IMR-90 (cell line): ENCODE measurements around the gene FSD1L. TPM values are rescaled to one million over a fixed set of nuclear protein-coding genes. Genes with fewer than 3 reads are reported as not detected.

ENCODE experiments used
- ATAC-seq: fragments of 200-7000 bp; cut with Tn5 transposase; 2 replicates; pipeline ENCODE4 v1.9.1; 2020; ENCODE audit warnings: low read depth, mild to moderate bottlenecking, moderate library complexity
- BruUV-seq: library from RNA; stranded (reverse); fragments of 400-500 nt; replicated peaks from 2 replicates; lab custom pipeline; 2021; lab: Mats Ljungman, UMichigan
- CTCF ChIA-PET: fragments of 300-600 bp; formaldehyde crosslinking; extraction: SDS; loops from one replicate; lab custom pipeline; 2021; ENCODE audit warnings: antibody characterized with exemption; lab: Yijun Ruan, JAX
- POLR2A ChIA-PET: fragments of 300-600 bp; sonication (Branson Sonifier 250); formaldehyde crosslinking; loops from one replicate; lab custom pipeline; 2022; ENCODE audit warnings: antibody characterized with exemption; ENCODE audit not compliant: unreplicated experiment; lab: Charles Lee
- DNase-seq: peaks from one replicate; pipeline ENCODE4 v3.0.0; 2013
- H2AFZ ChIP-seq: replicated peaks from 2 replicates; pipeline ENCODE3; 2013; ENCODE audit warnings: low read length, mild to moderate bottlenecking; ENCODE audit not compliant: poor library complexity
- H2AK5ac ChIP-seq: 2 replicates; pipeline ENCODE4 v1.6.1; 2013; ENCODE audit warnings: low read depth, low read length, inconsistent platforms
- H2AK9ac ChIP-seq: replicated peaks from 2 replicates; pipeline ENCODE3; 2013; ENCODE audit warnings: mild to moderate bottlenecking, low read depth, low read length, moderate library complexity; ENCODE audit not compliant: poor library complexity
- H2BK120ac ChIP-seq: 2 replicates; pipeline ENCODE4 v1.6.1; 2013; ENCODE audit warnings: low read depth, low read length, inconsistent platforms
- H2BK15ac ChIP-seq: 3 replicates; pipeline ENCODE4 v1.6.1; 2013; ENCODE audit warnings: low read depth, low read length, inconsistent platforms
- H2BK20ac ChIP-seq: 2 replicates; pipeline ENCODE4 v1.6.1; 2013; ENCODE audit warnings: low read depth, mild to moderate bottlenecking, inconsistent platforms, low read length, moderate library complexity
- H2BK5ac ChIP-seq: 2 replicates; pipeline ENCODE4 v1.6.1; 2013; ENCODE audit warnings: mild to moderate bottlenecking, low read depth, low read length, inconsistent platforms; ENCODE audit not compliant: poor library complexity, severe bottlenecking
- H3K14ac ChIP-seq: replicated peaks from 2 replicates; pipeline ENCODE4 v1.6.1; 2013; ENCODE audit warnings: low read depth, low read length, inconsistent platforms
- H3K18ac ChIP-seq: 2 replicates; pipeline ENCODE4 v1.6.1; 2013; ENCODE audit warnings: low read depth, low read length, control low read depth
- H3K23ac ChIP-seq: 2 replicates; pipeline ENCODE4 v1.6.1; 2013; ENCODE audit warnings: low read depth, low read length, inconsistent platforms
- H3K27ac ChIP-seq: 2 replicates; pipeline ENCODE4 v1.5.1; 2013; ENCODE audit warnings: mild to moderate bottlenecking, control low read depth, low read length; ENCODE audit not compliant: insufficient read depth
- H3K27me3 ChIP-seq: 2 replicates; pipeline ENCODE4 v1.6.1; 2013; ENCODE audit warnings: low read length; ENCODE audit not compliant: control insufficient read depth, insufficient read depth
- H3K36me3 ChIP-seq: 2 replicates; pipeline ENCODE4 v1.6.1; 2013; ENCODE audit warnings: low read length, mixed read lengths; ENCODE audit not compliant: control insufficient read depth, insufficient read depth
- H3K4ac ChIP-seq: 2 replicates; pipeline ENCODE4 v1.6.1; 2013; ENCODE audit warnings: low read depth, low read length, inconsistent platforms
- H3K4me1 ChIP-seq: 2 replicates; pipeline ENCODE4 v1.6.1; 2013; ENCODE audit warnings: low read length, mixed read lengths; ENCODE audit not compliant: control insufficient read depth, insufficient read depth
- H3K4me2 ChIP-seq: 2 replicates; pipeline ENCODE4 v1.6.1; 2013; ENCODE audit warnings: low read depth, mild to moderate bottlenecking, control low read depth, low read length, moderate library complexity
- H3K4me3 ChIP-seq: 2 replicates; pipeline ENCODE4 v1.5.1; 2013; ENCODE audit warnings: low read depth, mild to moderate bottlenecking, control low read depth, low read length, moderate library complexity; ENCODE audit not compliant: insufficient read depth
- H3K56ac ChIP-seq: 2 replicates; pipeline ENCODE4 v1.6.1; 2013; ENCODE audit warnings: low read length, inconsistent platforms; ENCODE audit not compliant: insufficient read depth; ENCODE audit errors: extremely low read depth
- H3K79me1 ChIP-seq, 2 experiments: 2 replicates each; pipeline ENCODE4 v1.6.1; 2013; ENCODE audit warnings: low read length in 2 of 2, inconsistent platforms in 1 of 2, low read depth in 1 of 2
- H3K9ac ChIP-seq: 2 replicates; pipeline ENCODE4 v1.6.1; 2013; ENCODE audit warnings: low read depth, low read length, control low read depth
- H3K9me1 ChIP-seq: 2 replicates; pipeline ENCODE4 v1.6.1; 2013; ENCODE audit warnings: low read length, inconsistent platforms; ENCODE audit not compliant: insufficient read depth
- H3K9me3 ChIP-seq: 2 replicates; pipeline ENCODE4 v1.6.1; 2013; ENCODE audit warnings: low read length; ENCODE audit not compliant: control insufficient read depth, insufficient read depth
- H4K20me1 ChIP-seq: 2 replicates; pipeline ENCODE4 v1.6.1; 2013; ENCODE audit warnings: low read length, inconsistent platforms; ENCODE audit not compliant: insufficient read depth
- H4K5ac ChIP-seq: 2 replicates; pipeline ENCODE4 v1.6.1; 2013; ENCODE audit warnings: mild to moderate bottlenecking, low read depth, low read length, control low read depth
- H4K8ac ChIP-seq, 2 experiments: 2 replicates each; pipeline ENCODE4 v1.6.1; 2013; ENCODE audit warnings: low read depth in 2 of 2, low read length in 2 of 2, control low read depth in 1 of 2, inconsistent platforms in 1 of 2
- H4K91ac ChIP-seq: 2 replicates; pipeline ENCODE4 v1.6.1; 2013; ENCODE audit warnings: low read depth, low read length, inconsistent platforms; ENCODE audit not compliant: insufficient read depth
- BHLHE40 ChIP-seq: fragments of 150-350 bp; IDR thresholded peaks from 2 replicates; pipeline ENCODE4 v1.6.1; 2016; ENCODE audit warnings: mild to moderate bottlenecking, low read depth, low read length
- CEBPB ChIP-seq: IDR thresholded peaks from 2 replicates; pipeline ENCODE4 v1.6.1; 2012; ENCODE audit warnings: low read depth, low read length, improper control_type of control experiment
- CHD1 ChIP-seq: IDR thresholded peaks from 2 replicates; pipeline ENCODE4 v1.6.1; 2012; ENCODE audit warnings: low read depth, low read length, improper control_type of control experiment
- CTCF ChIP-seq: conservative IDR thresholded peaks from 2 replicates; pipeline ENCODE4 v1.5.1; 2012; ENCODE audit warnings: mild to moderate bottlenecking, low read depth, low read length, improper control_type of control experiment
- ELK1 ChIP-seq: fragments of 150-350 bp; IDR thresholded peaks from 2 replicates; pipeline ENCODE4 v1.6.1; 2016; ENCODE audit warnings: low read depth, mild to moderate bottlenecking, low read length, moderate library complexity, borderline replicate concordance
- FOS ChIP-seq: fragments of 150-350 bp; IDR thresholded peaks from 2 replicates; pipeline ENCODE4 v1.6.1; 2016; ENCODE audit warnings: low read depth, low read length
- MAFK ChIP-seq: IDR thresholded peaks from 2 replicates; pipeline ENCODE4 v1.6.1; 2012; ENCODE audit warnings: low read depth, low read length, improper control_type of control experiment
- MAZ ChIP-seq: IDR thresholded peaks from 2 replicates; pipeline ENCODE4 v1.6.1; 2012; ENCODE audit warnings: low read depth, mild to moderate bottlenecking, low read length, improper control_type of control experiment, moderate library complexity, borderline replicate concordance
- MXI1 ChIP-seq: IDR thresholded peaks from 2 replicates; pipeline ENCODE4 v1.6.1; 2012; ENCODE audit warnings: low read depth, mild to moderate bottlenecking, low read length, moderate library complexity, borderline replicate concordance
- NFE2L2 ChIP-seq: fragments of 150-350 bp; IDR thresholded peaks from 2 replicates; pipeline ENCODE4 v1.6.1; 2016; ENCODE audit warnings: low read depth, mild to moderate bottlenecking, low read length
- POLR2A ChIP-seq: IDR thresholded peaks from 2 replicates; pipeline ENCODE4 v1.6.1; 2012; ENCODE audit warnings: mild to moderate bottlenecking, low read depth, low read length
- RAD21 ChIP-seq: IDR thresholded peaks from 2 replicates; pipeline ENCODE4 v1.6.1; 2012; ENCODE audit warnings: low read length, improper control_type of control experiment
- RCOR1 ChIP-seq: IDR thresholded peaks from 2 replicates; pipeline ENCODE4 v1.6.1; 2012; ENCODE audit warnings: mild to moderate bottlenecking, low read length, improper control_type of control experiment; ENCODE audit not compliant: insufficient replicate concordance
- RFX5 ChIP-seq: IDR thresholded peaks from 2 replicates; pipeline ENCODE4 v1.8.0; 2012; ENCODE audit warnings: low read depth, mild to moderate bottlenecking, low read length, moderate library complexity
- SMC3 ChIP-seq: fragments of 150-350 bp; IDR thresholded peaks from 2 replicates; pipeline ENCODE4 v1.6.1; 2016; ENCODE audit warnings: low read depth, mild to moderate bottlenecking, antibody characterized with exemption, low read length, moderate library complexity
- WGBS, 2 experiments: methylation state at CpG; one replicate each; pipeline versions ENCODE4 v1.1.5 to v1.1.7; 2013; ENCODE audit warnings: missing lambda C conversion rate in 2 of 2; ENCODE audit not compliant: insufficient read length in 1 of 2; ENCODE audit errors: extremely low coverage in 2 of 2; 5-methylcytosine and 5-hydroxymethylcytosine counted together
- dilution Hi-C: fragments of 300-500 bp; cut with HindIII; formaldehyde crosslinking; loops from one replicate; pipeline ENCODE4 v1.14.3; 2018; ENCODE audit warnings: low sequenced_read_pairs; ENCODE audit not compliant: unreplicated experiment
- in situ Hi-C: fragments of 300-500 bp; cut with MboI; formaldehyde crosslinking; loops from 3 replicates; pipeline ENCODE4 v1.14.3; 2019; ENCODE audit warnings: low sequenced_read_pairs, inconsistent platforms, mixed read lengths
- intact Hi-C: fragments of 100-400 bp; cut with micrococcal nuclease; formaldehyde crosslinking; loops from 2 replicates; pipeline ENCODE4 v1.10.0; 2022
- polyA plus RNA-seq, 3 experiments: library from polyadenylated mRNA; depleted of rRNA; stranded (reverse); fragments of >200 nt; gene quantifications; 2 replicates each; pipeline ENCODE4 v1.2.3, GENCODE V29; 2012; ENCODE audit warnings: low replicate concordance in 1 of 3
- total RNA-seq: library from RNA; depleted of rRNA; stranded (reverse); fragments of >200 nt; gene quantifications from 2 replicates; pipeline ENCODE4 v1.2.3, GENCODE V29; 2012

FSD1L gene
- total and polyA plus RNA-seq, 2 of the 4 experiments (the other 2 are of a cell fraction), result 1.4 to 2.9 TPM

- no peak overlapping the region for H3K56ac ChIP-seq
- CTCF ChIA-PET, result interaction anchor here (0.7 to 1.7 kb wide), 3 partner anchors 10 to 460 kb away, joined by 3 to 6 read pairs (median 4); no protein-coding TSS in a partner anchor
- 60% methylated on average over 1 of the region's 6 CpGs; no CpG with 5 or more reads in 1 of the 2 experiments for WGBS, 2 experiments
- TF ChIP-seq CHD1 (no peak), FOS (no peak), RAD21 (no peak), BHLHE40 (no peak), MAFK (no peak), CTCF (no peak), POLR2A (no peak), SMC3 (no peak), RFX5 (no peak), NFE2L2 (no peak), MAZ (no peak), MXI1 (no peak), RCOR1 (no peak), CEBPB (no peak), ELK1 (no peak)
These were observed 44.1 kb upstream of the FSD1L start for GRCh38 chr9:105403552-105404248.

More at GRCh38 chr9:105403552-105404248, 44.1 kb upstream of the FSD1L start:
- no peaks in the 10 kb centered on the region for H3K27me3 ChIP-seq
- in situ Hi-C loops (no loop called here), dilution Hi-C loops (no loop called here), intact Hi-C loops (no loop called here)
- H3K9ac ChIP-seq, result no peak overlapping the region
- H3K18ac ChIP-seq, result no peak overlapping the region
- BruUV-seq, result no TSS peak
- H3K9me3 ChIP-seq, result 0 out of 2 replicates have a peak, but pooled peaks cover 1% of the 10 kb centered on the region
- no peaks in the 10 kb centered on the region for H3K36me3 ChIP-seq
- H2BK20ac ChIP-seq, result no peak overlapping the region
- no peak overlapping the region for H2BK120ac ChIP-seq
- no peak overlapping the region for H4K91ac ChIP-seq
- no peak overlapping the region for H2BK5ac ChIP-seq
- no peak overlapping the region for H3K4ac ChIP-seq
- no peak overlapping the region for H2AK9ac ChIP-seq
- no peak overlapping the region for H4K8ac ChIP-seq
- H2AFZ ChIP-seq, result no peak overlapping the region
- DNase-seq, result no peak
- no peak overlapping the region for H4K5ac ChIP-seq
- POLR2A ChIA-PET, result no interaction called here
- H3K79me1 ChIP-seq, result no peaks in the 10 kb centered on the region
- H3K4me3 ChIP-seq, result no peak overlapping the region
- H3K27ac ChIP-seq, result no peak overlapping the region
- H3K4me1 ChIP-seq, result peaks cover 2% of the 10 kb centered on the region; the same call in 1 of the 2 replicates
- no peak overlapping the region for H2BK15ac ChIP-seq
- no peak overlapping the region for H3K4me2 ChIP-seq
- no peak overlapping the region for H2AK5ac ChIP-seq
- no peaks in the 10 kb centered on the region; the same call in 1 of the 2 replicates for H3K9me1 ChIP-seq
- no peak for ATAC-seq
- no peak overlapping the region for H3K14ac ChIP-seq
- no peaks in the 10 kb centered on the region for H4K20me1 ChIP-seq
- H3K23ac ChIP-seq, result no peak overlapping the region
